NT2/D1 (cell line): ENCODE data around the gene GNB1.

Experiments
- SUZ12 ChIP-seq: IDR thresholded peaks from 2 replicates; pipeline ENCODE4 v1.6.1; 2011; ENCODE audit not compliant: insufficient read length, insufficient read depth; ENCODE audit errors: extremely low read depth
- YY1 ChIP-seq: IDR thresholded peaks from 2 replicates; pipeline ENCODE4 v1.6.1; 2011; ENCODE audit not compliant: insufficient read length, insufficient read depth
- ZNF274 ChIP-seq: IDR thresholded peaks from 2 replicates; pipeline ENCODE4 v1.6.1; 2011; ENCODE audit warnings: mild to moderate bottlenecking, low read depth, low read length

- no peak for TF ChIP-seq YY1
- TF ChIP-seq SUZ12 = no peak
- no peak for TF ChIP-seq ZNF274
These were observed 1.9 kb upstream of the GNB1 start for GRCh38 chr1:1892763-1893120.
